GM20431 (cell line): ENCODE data around the gene NCK2.

Experiments used
- in situ Hi-C: fragments of 300-500 bp; cut with MseI, MboI; formaldehyde crosslinking; loops from one replicate; pipeline ENCODE4 v1.15.0; 2020; ENCODE audit warnings: low sequenced_read_pairs; ENCODE audit not compliant: unreplicated experiment

NCK2 gene

GRCh38 chr2:105906481-105906880 lies 161.8 kb downstream of the NCK2 start:
- in situ Hi-C loops, result no loop called here

DNA sequence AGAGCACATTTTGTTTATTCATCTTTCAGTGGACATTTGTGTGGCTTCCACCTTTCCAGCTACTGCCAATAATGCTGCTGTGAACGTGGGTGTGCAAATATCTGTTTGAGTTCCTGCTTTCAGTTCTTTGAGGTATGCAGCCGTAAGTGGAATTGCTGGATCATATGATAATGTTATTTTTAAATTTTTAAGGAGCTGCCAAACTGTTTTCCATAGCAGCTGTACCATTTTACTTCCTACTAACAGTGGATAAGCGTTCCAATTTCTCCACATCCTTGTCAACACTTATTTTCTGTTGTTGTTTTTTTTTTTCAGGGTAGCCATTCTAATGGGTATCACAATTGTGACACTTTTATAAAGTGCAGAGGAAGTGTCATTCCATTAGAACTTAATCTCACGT lies 162.5 kb downstream of the NCK2 start:
- in situ Hi-C loops, result no loop called here

DNA sequence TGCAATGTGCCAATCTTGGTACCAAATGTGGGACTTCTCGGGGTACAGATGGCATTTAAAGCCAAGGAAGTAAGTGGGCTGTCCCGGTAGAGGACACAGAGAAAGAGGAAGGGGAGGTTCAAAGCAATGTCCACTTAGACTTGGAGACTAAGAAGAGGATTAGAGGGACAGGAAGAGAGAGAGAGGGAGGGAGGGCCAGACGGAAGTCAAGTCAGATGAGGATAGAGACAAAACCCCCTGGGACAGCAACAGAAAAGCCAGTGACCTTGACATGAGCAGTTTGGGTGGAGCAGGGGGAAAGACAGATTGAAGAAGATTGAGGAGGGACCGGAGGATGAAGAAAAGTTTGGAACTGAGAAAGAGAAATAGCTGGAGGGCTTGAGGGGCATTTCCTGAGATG lies 164.5 kb downstream of the NCK2 start:
- in situ Hi-C loops, result no loop called here

GRCh38 chr2:105910497-105911238 lies 166.0 kb downstream of the NCK2 start:
- in situ Hi-C loops, result no loop called here

DNA sequence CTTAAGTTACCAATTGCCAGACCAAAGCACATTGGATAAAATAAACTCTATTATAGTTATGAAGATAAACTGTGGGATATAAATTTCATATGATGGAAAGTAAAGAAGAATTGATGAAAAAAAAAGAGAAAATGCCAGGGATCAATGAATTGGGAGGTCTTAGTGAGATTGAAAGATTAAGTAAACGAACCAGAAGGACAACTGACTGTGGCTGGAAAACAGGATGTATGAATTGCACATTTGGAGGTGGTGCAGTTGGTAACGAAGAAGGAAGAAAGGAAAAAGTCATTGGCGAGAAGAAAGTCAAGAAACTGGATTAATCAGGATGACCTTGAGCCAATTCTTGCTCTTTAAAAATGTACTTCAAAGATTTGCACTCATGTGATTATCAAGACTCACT lies 166.7 kb downstream of the NCK2 start:
- in situ Hi-C loops, result no loop called here

DNA sequence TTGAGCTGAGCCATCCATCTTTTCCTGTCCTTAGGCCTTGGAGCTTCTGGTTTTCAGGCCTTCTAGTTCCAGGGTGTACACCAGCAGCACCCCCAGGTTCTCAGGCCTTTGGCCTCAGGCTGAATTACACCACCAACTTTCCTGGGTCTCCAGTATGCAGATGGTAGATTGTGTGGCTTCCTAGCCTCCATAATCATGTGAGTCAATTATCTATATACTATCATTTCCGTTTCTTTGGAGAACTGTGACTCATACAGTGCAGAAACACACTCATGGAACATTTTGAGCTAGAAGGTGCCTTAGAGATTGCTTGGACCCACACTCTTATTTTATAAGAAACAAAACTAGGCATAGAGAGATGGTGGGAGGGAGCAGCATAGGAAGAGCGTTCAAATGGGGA lies 167.4 kb downstream of the NCK2 start:
- in situ Hi-C loops, result no loop called here

GRCh38 chr2:105915005-105915558 lies 170.4 kb downstream of the NCK2 start:
- in situ Hi-C loops, result no loop called here

- in situ Hi-C loops, result no loop called here
These were observed 172.5 kb downstream of the NCK2 start for GRCh38 chr2:105917226-105917625.

- in situ Hi-C loops, result no loop called here
These were observed 173.0 kb downstream of the NCK2 start for GRCh38 chr2:105917688-105918087.

GRCh38 chr2:105919191-105919811 lies 174.6 kb downstream of the NCK2 start:
- in situ Hi-C loops, result no loop called here

DNA sequence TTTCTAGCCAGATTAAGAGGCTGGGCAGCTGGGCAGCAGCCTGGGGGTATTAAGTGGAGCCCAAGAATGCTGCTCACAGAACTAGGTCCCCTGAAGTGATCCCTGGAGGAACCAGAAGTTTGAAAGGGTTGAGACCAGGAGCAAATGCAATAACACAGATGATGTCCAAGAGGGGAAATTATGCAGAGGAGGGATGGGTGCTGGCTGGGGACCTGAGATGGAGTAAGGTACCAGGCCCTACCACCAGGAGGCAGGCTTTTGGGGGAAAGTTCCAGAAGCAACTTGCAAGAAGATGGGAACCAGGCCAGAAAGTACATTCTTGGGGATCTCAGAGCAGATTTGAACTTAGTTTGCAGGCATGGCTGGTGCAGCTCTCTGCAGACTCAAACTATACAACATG lies 175.1 kb downstream of the NCK2 start:
- in situ Hi-C loops, result no loop called here

DNA sequence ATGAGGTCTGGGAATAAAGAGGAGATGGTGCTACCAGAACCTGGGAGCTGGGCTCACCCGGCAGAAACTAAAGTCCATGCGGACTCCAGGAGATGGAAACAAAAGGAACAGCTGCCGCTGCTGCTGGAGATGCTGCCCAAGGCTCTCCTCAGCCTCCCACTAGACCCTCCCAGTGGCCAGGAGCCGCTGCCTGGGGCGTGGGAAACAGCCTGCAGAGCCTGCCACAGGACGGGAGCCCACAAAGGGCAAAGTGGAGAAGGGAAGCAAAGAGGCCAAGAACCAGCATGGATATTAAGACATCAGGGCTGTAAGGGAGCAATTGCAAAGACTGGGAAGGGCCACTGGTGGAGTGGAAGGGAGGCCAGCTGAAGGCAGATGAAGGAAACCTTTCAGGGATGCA lies 179.6 kb downstream of the NCK2 start:
- in situ Hi-C loops, result no loop called here

- in situ Hi-C loops, result no loop called here
These were observed 180.2 kb downstream of the NCK2 start for GRCh38 chr2:105924932-105925331.

- in situ Hi-C loops, result no loop called here
These were observed 180.7 kb downstream of the NCK2 start for GRCh38 chr2:105925390-105925789.

DNA sequence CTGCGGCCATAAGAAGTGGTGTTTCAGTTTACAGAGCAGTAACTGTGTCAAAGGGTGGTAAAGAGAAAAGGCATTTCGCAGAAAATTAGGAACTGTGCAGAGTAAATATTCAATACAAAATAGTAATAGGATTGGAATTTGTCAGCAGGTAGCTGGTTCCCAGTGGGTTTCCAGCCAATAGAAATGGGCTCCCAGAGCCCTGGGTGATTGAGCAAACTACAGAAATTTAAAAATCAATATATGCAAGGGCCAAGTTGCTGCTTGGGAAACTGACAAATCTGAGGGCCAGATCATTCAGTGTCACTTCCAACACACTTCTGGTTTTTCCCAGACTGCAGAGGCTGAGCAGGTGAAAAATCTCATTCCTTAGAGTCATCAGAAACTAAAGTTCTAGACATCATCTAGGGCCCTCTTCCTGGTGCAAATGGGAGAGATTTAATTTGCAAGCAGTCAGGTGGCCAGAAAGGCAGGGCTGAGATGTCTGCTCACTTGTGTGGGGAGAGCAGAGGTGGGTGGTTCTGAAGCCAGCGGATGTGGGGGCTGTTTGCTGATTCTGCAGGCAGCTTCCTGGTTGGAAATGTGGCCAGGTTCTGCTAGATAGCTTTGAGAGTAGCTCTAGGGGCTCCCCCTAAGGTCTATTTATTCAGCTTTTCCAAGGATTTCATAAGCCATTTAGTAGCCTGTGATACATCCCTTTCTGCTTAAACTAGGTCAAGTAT lies 182.4 kb downstream of the NCK2 start:
- in situ Hi-C loops, result no loop called here

DNA sequence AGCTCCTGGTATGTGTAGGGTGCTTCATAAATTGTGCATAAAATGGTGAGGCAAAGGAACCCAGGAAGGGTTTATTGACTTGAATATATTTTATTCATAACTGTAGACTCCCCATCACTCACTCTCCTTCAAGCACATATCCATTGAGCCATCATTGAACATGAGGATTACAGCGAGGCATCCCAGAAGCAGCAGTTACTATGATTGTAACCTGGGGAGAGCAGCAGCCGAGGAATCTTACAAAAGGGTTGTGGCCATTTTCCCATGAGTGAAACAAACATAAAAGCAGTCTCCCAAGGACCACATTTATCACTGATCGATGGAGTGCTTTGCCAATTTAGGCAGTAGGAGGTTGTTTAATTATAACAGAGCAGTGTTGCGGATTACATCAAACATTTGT lies 183.4 kb downstream of the NCK2 start:
- in situ Hi-C loops, result no loop called here

GRCh38 chr2:105928563-105928962 lies 183.9 kb downstream of the NCK2 start:
- in situ Hi-C loops, result no loop called here

DNA sequence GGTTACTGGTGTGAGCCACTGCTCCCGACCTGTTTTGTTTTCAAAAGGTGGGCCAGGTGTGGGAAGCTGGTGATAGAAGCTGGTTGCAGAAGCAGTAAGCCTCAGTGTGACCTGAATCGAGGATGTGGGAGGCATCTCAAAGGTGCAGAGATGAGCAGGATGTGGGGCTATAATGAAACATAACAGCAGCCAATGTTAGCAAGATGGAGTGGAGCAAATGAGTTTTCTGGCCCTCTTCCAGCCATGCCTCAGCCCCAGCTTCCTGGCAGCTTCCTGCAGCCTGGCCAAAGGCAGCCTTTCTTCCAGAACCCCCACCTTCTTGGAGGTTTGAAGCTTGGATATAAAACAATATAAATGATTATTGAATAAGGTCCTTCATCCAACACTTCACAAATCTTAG lies 184.8 kb downstream of the NCK2 start:
- in situ Hi-C loops, result no loop called here

- in situ Hi-C loops, result no loop called here
These were observed 187.9 kb downstream of the NCK2 start for GRCh38 chr2:105932582-105932981.

- in situ Hi-C loops, result no loop called here
These were observed 189.2 kb downstream of the NCK2 start for GRCh38 chr2:105933906-105934305.

DNA sequence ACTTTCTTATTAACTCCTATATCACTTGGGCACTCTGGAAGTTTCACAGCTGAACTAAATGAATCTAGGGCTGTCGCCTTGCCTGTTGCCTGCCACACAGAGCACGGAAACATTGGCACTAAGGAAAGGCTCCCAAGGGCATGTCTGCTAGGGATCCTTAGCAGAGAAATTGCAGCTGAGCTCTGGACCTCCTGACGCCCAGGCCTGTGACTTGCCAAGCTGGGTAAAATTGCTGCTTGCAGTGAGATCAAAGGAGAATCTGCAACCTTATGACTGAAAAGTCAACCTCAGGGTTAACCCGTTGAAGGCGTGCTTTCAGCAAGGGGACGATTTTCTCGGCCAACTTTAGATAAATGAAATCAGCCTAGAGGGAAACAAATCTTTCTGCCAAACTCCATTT lies 189.8 kb downstream of the NCK2 start:
- in situ Hi-C loops, result no loop called here
